ENCODE data around the gene PTGER2.

Gene PTGER2

GRCh38 chr14:52313903-52314594 lies at the start of gene PTGER2:
PTGER2 (plus strand) TSS chr14:52314312; CDS start chr14:52314549, 237 bp downstream.
- DNase-seq, result peak; percentile 60

- no peak for DNase-seq
Observed at GRCh38 chr14:52265253-52265652, 48.9 kb upstream of the PTGER2 start.

GRCh38 chr14:52266179-52266578 lies 47.9 kb upstream of the PTGER2 start:
- no peak for DNase-seq

- DNase-seq, result no peak
Observed at GRCh38 chr14:52266782-52267181, 47.3 kb upstream of the PTGER2 start.

GRCh38 chr14:52267501-52268278 lies 46.4 kb upstream of the PTGER2 start, which contains the start of gene PTGDR:
PTGDR (plus strand) TSS chr14:52267698; CDS start chr14:52267815, 117 bp downstream.
- no peak for DNase-seq

- DNase-seq, result no peak
Observed at GRCh38 chr14:52268279-52269061, 45.6 kb upstream of the PTGER2 start.

- DNase-seq, result no peak
Observed at GRCh38 chr14:52269100-52269499, 45.0 kb upstream of the PTGER2 start.

GRCh38 chr14:52269982-52270381 lies 44.1 kb upstream of the PTGER2 start:
- no peak for DNase-seq

GRCh38 chr14:52271538-52271937 lies 42.6 kb upstream of the PTGER2 start:
- no peak for DNase-seq

- no peak for DNase-seq
Observed at GRCh38 chr14:52272375-52272774, 41.7 kb upstream of the PTGER2 start.

- DNase-seq, result no peak
Observed at GRCh38 chr14:52275372-52275771, 38.7 kb upstream of the PTGER2 start.

GRCh38 chr14:52277552-52277951 lies 36.6 kb upstream of the PTGER2 start:
- DNase-seq, result no peak

GRCh38 chr14:52279408-52279807 lies 34.7 kb upstream of the PTGER2 start:
- DNase-seq, result no peak

- DNase-seq, result no peak
Observed at GRCh38 chr14:52283099-52283498, 31.0 kb upstream of the PTGER2 start.

GRCh38 chr14:52286661-52287649 lies 27.2 kb upstream of the PTGER2 start:
- DNase-seq, result no peak

GRCh38 chr14:52296378-52296777 lies 17.7 kb upstream of the PTGER2 start:
- no peak for DNase-seq

- DNase-seq, result no peak
Observed at GRCh38 chr14:52298795-52299194, 15.3 kb upstream of the PTGER2 start.

GRCh38 chr14:52299692-52300278 lies 14.3 kb upstream of the PTGER2 start:
- DNase-seq, result no peak

GRCh38 chr14:52303236-52303635 lies 10.9 kb upstream of the PTGER2 start:
- DNase-seq, result no peak

GRCh38 chr14:52304248-52304904 lies 9.7 kb upstream of the PTGER2 start:
- no peak for DNase-seq

- no peak for DNase-seq
Observed at GRCh38 chr14:52305014-52305413, 9.1 kb upstream of the PTGER2 start.

Data from activated CD4-positive, alpha-beta T cell treated with anti-CD3 and anti-CD28 coated beads for 1 hour (primary cell).